ENCODE data around the gene PSMB7.

- TF ChIP-seq POLR2AphosphoS5 (IDR thresholded peaks at IDR 0.05) = no peak
- no peak for TF ChIP-seq CTCF (IDR thresholded peaks at IDR 0.05)
- no peak for TF ChIP-seq POLR2A (IDR thresholded peaks at IDR 0.05)
- TF ChIP-seq EP300 (IDR thresholded peaks at IDR 0.05) = no peak
Measured at GRCh38 chr9:124376329-124376728, 38.9 kb downstream of the PSMB7 start.
